Muscle layer of duodenum (tissue), 2 donors: ENCODE measurements around the gene TTC12.

Source experiments
- H3K27ac ChIP-seq: one replicate; pipeline ENCODE4 v1.7.0; 2013; ENCODE audit warnings: mild to moderate bottlenecking, low read length
- H3K27me3 ChIP-seq: one replicate; pipeline ENCODE4 v1.7.0; 2013; ENCODE audit warnings: low read depth, mild to moderate bottlenecking, control low read depth, low read length
- H3K36me3 ChIP-seq, 2 donors: one replicate each; pipeline ENCODE4 v1.7.0; 2013; ENCODE audit warnings: low read length in 2 of 2, control low read depth in 1 of 2, mild to moderate bottlenecking in 1 of 2; ENCODE audit not compliant: insufficient read depth in 2 of 2, control insufficient read depth in 1 of 2
- H3K4me1 ChIP-seq, 2 donors: one replicate each; pipeline ENCODE4 v1.7.0; 2013; ENCODE audit warnings: low read length in 2 of 2, mild to moderate bottlenecking in 2 of 2, control low read depth in 1 of 2, moderate library complexity in 1 of 2; ENCODE audit not compliant: insufficient read depth in 2 of 2, control insufficient read depth in 1 of 2
- H3K4me3 ChIP-seq, 2 donors: one replicate each; pipeline ENCODE4 v1.7.0; 2013; ENCODE audit warnings: low read length in 2 of 2, low read depth in 1 of 2, mild to moderate bottlenecking in 1 of 2
- H3K9me3 ChIP-seq, 2 donors: one replicate each; pipeline ENCODE4 v1.7.0; 2013; ENCODE audit warnings: low read length in 2 of 2, control low read depth in 1 of 2, mild to moderate bottlenecking in 1 of 2; ENCODE audit not compliant: control insufficient read depth in 1 of 2
- donor health status: healthy.

The TTC12 gene

GRCh38 chr11:113356203-113356602 lies 41.8 kb downstream of the TTC12 start:
- Histone ChIP-seq H3K27ac (no peak overlapping the region), H3K27me3 (no peaks in the 10 kb centered on the region), H3K36me3 (peaks cover 9 to 80% of the 10 kb centered on the region in 2 donors), H3K4me1 (no peaks in the 10 kb centered on the region), H3K4me3 (no peak overlapping the region), H3K9me3 (peaks cover 5 to 7% of the 10 kb centered on the region in 2 donors)

DNA sequence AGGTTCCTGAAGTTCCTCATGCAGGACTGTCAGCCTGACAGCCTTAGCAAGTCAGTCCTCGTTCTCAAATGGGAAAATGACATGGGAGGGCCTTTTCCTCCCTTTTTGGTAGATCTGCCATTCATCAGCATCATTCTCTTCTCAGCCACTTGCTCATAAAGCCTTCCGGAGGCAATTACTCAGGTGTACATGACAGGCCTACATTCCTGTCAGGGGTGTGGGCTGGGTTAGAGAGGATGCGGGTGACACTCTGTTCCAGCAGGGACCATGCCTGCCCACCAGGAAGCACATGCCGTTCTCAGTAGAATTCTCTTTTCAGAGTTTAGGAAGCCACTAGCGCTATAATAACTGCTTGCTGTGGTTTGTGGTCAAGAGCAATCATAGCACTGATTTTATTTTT lies 49.0 kb downstream of the TTC12 start:
- Histone ChIP-seq H3K36me3 (peaks cover 16 to 88% of the 10 kb centered on the region in 2 donors), H3K27ac (no peak overlapping the region), H3K4me3 (no peak overlapping the region), H3K4me1 (no peaks in the 10 kb centered on the region), H3K27me3 (no peaks in the 10 kb centered on the region), H3K9me3 (no peaks in the 10 kb centered on the region)

DNA sequence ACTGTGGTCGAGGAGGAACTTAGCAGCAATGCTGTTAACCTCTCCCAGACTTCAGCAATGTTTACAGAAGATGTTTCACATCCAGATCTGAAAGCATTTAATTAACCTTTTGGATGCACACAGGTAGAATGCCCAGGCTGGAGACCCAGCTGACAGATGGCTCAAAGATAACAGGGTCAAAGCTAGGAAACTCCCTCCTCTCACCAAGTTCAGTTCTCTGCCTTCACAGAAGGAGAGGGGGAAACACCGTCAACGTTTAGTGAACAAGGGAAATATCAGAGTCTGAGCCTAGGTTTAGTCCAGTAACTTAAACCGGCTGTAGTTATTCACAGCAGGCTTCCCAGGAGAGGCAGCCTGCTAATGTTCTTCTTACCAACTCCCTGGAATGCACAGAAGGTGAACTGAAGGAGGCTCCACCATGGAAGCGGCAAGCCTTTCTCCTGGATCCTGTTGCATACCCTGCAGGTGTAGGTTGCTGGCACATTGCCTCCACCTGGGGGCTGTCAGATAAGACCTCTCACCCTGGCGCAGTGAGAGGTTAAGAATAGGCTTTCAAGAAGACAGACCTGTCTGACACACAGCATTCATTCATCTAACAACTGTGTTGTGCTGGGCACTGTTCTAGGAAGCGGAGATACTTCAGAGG lies 49.7 kb downstream of the TTC12 start:
- Histone ChIP-seq H3K4me1 (no peaks in the 10 kb centered on the region), H3K4me3 (no peak overlapping the region), H3K27me3 (no peaks in the 10 kb centered on the region), H3K36me3 (peaks cover 14 to 83% of the 10 kb centered on the region in 2 donors), H3K27ac (no peak overlapping the region), H3K9me3 (no peaks in the 10 kb centered on the region)

DNA sequence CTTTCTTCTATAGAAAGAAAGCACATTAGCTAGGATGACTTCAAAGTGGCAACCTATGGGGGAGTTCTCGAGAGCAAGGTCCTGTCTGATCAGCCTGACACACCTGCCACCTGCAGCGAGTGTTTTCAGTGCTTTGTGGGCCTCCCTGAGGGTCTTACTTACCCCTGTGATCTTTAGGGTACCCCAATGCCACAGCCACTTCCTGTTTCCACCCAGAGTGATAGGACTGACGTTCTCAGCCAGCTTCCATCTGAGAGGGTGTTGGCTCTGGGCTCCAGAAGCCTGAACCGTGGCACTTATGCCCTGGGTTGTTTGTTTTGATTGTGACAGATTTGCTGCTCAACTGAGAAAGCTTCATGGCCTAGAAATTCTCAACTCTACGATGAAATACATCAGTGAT lies 51.5 kb downstream of the TTC12 start:
- H3K4me1 ChIP-seq, result no peaks in the 10 kb centered on the region
- H3K27ac ChIP-seq, result no peak overlapping the region
- no peak overlapping the region for H3K4me3 ChIP-seq
- no peaks in the 10 kb centered on the region for H3K9me3 ChIP-seq
- H3K27me3 ChIP-seq, result no peaks in the 10 kb centered on the region
- H3K36me3 ChIP-seq, result peaks cover 11 to 66% of the 10 kb centered on the region in 2 donors

DNA sequence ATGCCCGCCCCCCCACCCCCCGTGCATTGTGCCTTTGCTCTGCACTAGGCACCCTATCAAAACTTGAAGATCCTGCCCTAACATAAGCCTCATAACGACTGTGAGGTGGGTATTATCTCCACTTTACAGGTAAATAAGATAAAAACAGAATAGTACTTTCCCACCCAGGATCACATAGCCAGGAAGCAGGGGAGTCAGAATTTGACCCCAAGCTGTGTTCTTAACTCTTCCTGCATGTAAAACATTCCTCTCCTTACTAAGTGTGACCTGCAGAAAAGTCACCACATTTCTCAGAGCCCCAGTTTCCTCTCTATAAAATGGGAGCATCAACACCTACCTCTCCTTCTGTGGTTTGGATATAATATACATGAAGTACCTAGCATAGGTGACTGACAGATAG lies 55.0 kb downstream of the TTC12 start:
- Histone ChIP-seq H3K9me3 (no peaks in the 10 kb centered on the region), H3K27me3 (no peaks in the 10 kb centered on the region), H3K4me1 (no peaks in the 10 kb centered on the region), H3K36me3 (peaks cover 0 to 36% of the 10 kb centered on the region in 2 donors), H3K27ac (no peak overlapping the region), H3K4me3 (no peak overlapping the region)

DNA sequence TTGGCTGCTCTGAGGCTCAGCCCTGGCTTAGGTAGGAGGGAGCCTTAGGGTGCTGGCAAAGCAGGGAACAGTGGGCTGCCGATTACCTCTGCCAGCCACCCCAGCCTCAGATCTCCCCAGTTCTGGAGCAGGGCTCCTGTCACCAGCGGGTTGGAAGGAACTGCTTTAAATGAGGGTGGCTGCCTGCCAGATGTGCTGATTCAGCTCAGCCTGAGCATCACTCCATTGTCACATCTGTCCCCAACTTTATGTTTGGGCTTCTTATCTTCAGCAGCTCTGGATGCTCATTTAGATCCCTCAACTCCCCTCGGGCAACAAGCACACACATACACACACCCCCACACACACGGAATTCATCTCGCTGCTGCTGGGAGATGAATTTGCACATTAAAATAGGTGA lies 56.3 kb downstream of the TTC12 start:
- Histone ChIP-seq H3K36me3 (peaks cover 0 to 24% of the 10 kb centered on the region in 2 donors), H3K4me3 (no peak overlapping the region), H3K4me1 (no peaks in the 10 kb centered on the region), H3K27me3 (no peaks in the 10 kb centered on the region), H3K9me3 (no peaks in the 10 kb centered on the region), H3K27ac (no peak overlapping the region)

DNA sequence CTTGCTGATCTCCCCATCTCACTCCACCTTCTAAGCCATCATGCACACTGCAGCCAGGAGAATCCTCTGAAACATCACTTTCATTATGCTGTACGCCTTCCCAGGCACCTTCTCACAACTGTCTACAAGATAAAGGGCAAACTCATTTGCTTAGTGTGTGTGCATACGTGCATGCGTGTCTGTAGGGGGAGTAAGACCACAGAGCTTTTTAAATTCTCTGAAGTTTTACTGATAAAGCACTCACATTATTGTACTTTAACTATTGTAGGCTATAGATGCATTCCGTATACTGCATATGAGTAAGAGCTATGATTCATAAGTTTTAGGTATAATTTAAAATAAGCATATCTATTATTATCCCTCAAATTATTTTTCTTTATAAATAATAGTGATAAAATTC lies 57.9 kb downstream of the TTC12 start:
- Histone ChIP-seq H3K36me3 (peaks cover 0 to 9% of the 10 kb centered on the region in 2 donors), H3K27me3 (no peaks in the 10 kb centered on the region), H3K9me3 (no peaks in the 10 kb centered on the region), H3K4me3 (no peak overlapping the region), H3K4me1 (no peaks in the 10 kb centered on the region), H3K27ac (no peak overlapping the region)

- H3K9me3 ChIP-seq, result no peaks in the 10 kb centered on the region
- no peaks in the 10 kb centered on the region for H3K27me3 ChIP-seq
- peaks cover 0 to 4% of the 10 kb centered on the region in 2 donors for H3K36me3 ChIP-seq
- no peak overlapping the region for H3K27ac ChIP-seq
- no peaks in the 10 kb centered on the region for H3K4me1 ChIP-seq
- no peak overlapping the region for H3K4me3 ChIP-seq
These were observed 58.9 kb downstream of the TTC12 start for GRCh38 chr11:113373306-113373705.

DNA sequence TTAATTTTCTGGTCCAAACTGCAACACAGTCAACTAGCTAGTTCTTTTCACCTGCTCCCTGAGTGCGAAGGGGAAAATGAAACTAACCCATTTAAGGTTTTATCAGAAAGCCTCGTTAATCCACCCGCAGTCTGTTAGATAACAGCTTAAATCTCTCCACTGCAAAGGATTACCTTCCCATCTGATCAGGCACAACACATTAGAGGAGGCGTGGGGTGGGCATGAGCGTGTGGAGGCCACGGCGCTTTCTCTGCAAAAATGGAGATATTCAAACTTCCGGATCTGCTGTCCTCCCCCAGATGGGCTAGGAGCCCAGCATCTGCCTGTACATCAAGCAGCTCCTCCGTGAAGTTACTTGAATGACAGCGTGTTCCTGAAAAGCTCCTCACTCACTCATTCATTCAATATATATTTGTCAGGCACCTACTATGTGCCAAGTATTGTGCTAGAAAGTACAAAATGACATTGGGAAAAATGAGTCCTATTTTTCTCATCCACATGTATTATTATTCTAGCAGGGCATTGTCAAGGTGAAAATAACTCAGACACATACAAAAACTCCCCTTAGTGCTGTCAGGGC lies 59.7 kb downstream of the TTC12 start:
- no peaks in the 10 kb centered on the region for H3K4me1 ChIP-seq
- no peaks in the 10 kb centered on the region for H3K9me3 ChIP-seq
- no peaks in the 10 kb centered on the region for H3K27me3 ChIP-seq
- no peak overlapping the region for H3K27ac ChIP-seq
- H3K4me3 ChIP-seq, result no peak overlapping the region
- H3K36me3 ChIP-seq, result no peaks in the 10 kb centered on the region

DNA sequence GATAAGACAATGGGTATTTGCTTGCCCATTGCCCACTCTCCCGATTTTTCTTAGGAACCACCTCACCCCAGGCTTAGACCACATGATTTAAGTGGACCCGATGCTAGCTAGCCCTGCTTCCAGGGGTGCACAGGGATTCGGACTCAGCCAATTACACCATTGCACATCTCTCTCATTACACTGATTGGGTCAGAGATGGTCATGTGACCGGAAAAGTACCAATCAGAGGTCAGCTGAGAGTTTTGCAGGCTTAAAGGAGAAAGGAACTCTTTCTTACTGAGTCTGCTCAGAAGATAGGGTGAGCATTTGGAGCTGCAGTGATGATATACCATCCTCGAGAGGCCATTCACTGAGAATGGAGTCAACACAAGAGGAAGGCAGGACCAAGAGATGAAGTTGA lies 61.0 kb downstream of the TTC12 start:
- Histone ChIP-seq H3K36me3 (no peaks in the 10 kb centered on the region), H3K4me1 (no peaks in the 10 kb centered on the region), H3K27ac (no peak overlapping the region), H3K9me3 (no peaks in the 10 kb centered on the region), H3K4me3 (no peak overlapping the region), H3K27me3 (no peaks in the 10 kb centered on the region)

GRCh38 chr11:113376156-113376555 lies 61.8 kb downstream of the TTC12 start:
- no peak overlapping the region for H3K4me3 ChIP-seq
- H3K36me3 ChIP-seq, result no peaks in the 10 kb centered on the region
- no peaks in the 10 kb centered on the region for H3K4me1 ChIP-seq
- H3K27ac ChIP-seq, result no peak overlapping the region
- H3K9me3 ChIP-seq, result no peaks in the 10 kb centered on the region
- no peaks in the 10 kb centered on the region for H3K27me3 ChIP-seq
